Endothelial cell of umbilical vein (primary cell): Measurements from ENCODE around the gene C1QL3. TPM values are rescaled to one million over a fixed set of nuclear protein-coding genes. Genes with fewer than 3 reads are reported as not detected.

ENCODE experiments used
- BruUV-seq: library from RNA; stranded (reverse); fragments of 400-500 nt; replicated peaks from 2 replicates; lab custom pipeline; 2021; lab: Mats Ljungman, UMichigan
- CTCF ChIA-PET: fragments of 300-600, 350-600 bp; sonication (Branson Sonifier 250); formaldehyde crosslinking; loops from one replicate; lab custom pipeline; 2021; ENCODE audit warnings: antibody characterized with exemption, inconsistent platforms; lab: Charles Lee
- POLR2A ChIA-PET: fragments of 300-600, 350-600 bp; sonication (Branson Sonifier 250); formaldehyde crosslinking; loops from one replicate; lab custom pipeline; 2021; ENCODE audit warnings: antibody characterized with exemption, inconsistent platforms; lab: Charles Lee
- DNase-seq: peaks from one replicate; pipeline ENCODE4 v3.0.0-alpha.2; 2011; ENCODE audit warnings: low read depth, low spot score
- FAIRE-seq: peaks from 2 replicates; lab custom pipeline; 2011; peaks lifted over from hg19 to GRCh38; lab: Jason Lieb, UNC
- H2AFZ ChIP-seq: 2 replicates; pipeline ENCODE4 v1.6.0; 2012; ENCODE audit warnings: low read depth, low read length, control low read depth, inconsistent platforms
- H3K27ac ChIP-seq: 2 replicates; pipeline ENCODE4 v1.5.1; 2011; ENCODE audit warnings: low read depth, mild to moderate bottlenecking, control low read depth, low read length, moderate library complexity; ENCODE audit not compliant: insufficient read depth
- H3K27me3 ChIP-seq, 2 experiments: 2 replicates each; pipeline versions ENCODE4 v1.6.0 to v1.6.1; 2011; ENCODE audit warnings: low read length in 2 of 2, mixed read lengths in 1 of 2; ENCODE audit not compliant: control insufficient read depth in 2 of 2, insufficient read depth in 2 of 2
- H3K36me3 ChIP-seq, 2 experiments: 2 replicates in 1 of 2; 3 replicates in 1 of 2; pipeline ENCODE4 v1.5.1; 2011; ENCODE audit warnings: low read length in 2 of 2, mild to moderate bottlenecking in 1 of 2, moderate library complexity in 1 of 2; ENCODE audit not compliant: control insufficient read depth in 2 of 2, insufficient read depth in 2 of 2; ENCODE audit errors: extremely low read depth in 1 of 2
- H3K4me1 ChIP-seq: 3 replicates; pipeline ENCODE4 v1.5.1; 2011; ENCODE audit warnings: mild to moderate bottlenecking, low read length; ENCODE audit not compliant: control insufficient read depth, insufficient read depth; ENCODE audit errors: extremely low read depth
- H3K4me2 ChIP-seq: 2 replicates; pipeline ENCODE4 v1.6.1; 2011; ENCODE audit warnings: low read length, control low read depth, mixed read lengths; ENCODE audit not compliant: insufficient read depth
- H3K4me3 ChIP-seq, 3 experiments: fragments of 200-600 bp in 1 of 3; sonication (generic), shearing (Covaris generic) in 1 of 3; replicated peaks in 1 of 3; 2 replicates each; pipeline ENCODE4 v1.5.1; 2011 to 2016; ENCODE audit warnings: control low read depth in 3 of 3, low read length in 3 of 3, mild to moderate bottlenecking in 2 of 3, inconsistent platforms in 1 of 3, low read depth in 1 of 3, moderate library complexity in 1 of 3; ENCODE audit not compliant: insufficient read depth in 1 of 3
- H3K79me2 ChIP-seq: 2 replicates; pipeline ENCODE4 v1.6.0; 2012; ENCODE audit warnings: low read length, inconsistent platforms; ENCODE audit not compliant: control insufficient read depth, insufficient read depth
- H3K9ac ChIP-seq: replicated peaks from 2 replicates; pipeline ENCODE3; 2011; ENCODE audit warnings: low read length, control low read depth; ENCODE audit not compliant: insufficient read depth; ENCODE audit errors: extremely low read depth
- H3K9me1 ChIP-seq: replicated peaks from 3 replicates; pipeline ENCODE4 v1.6.0; 2011; ENCODE audit warnings: mild to moderate bottlenecking, low read length; ENCODE audit not compliant: control insufficient read depth, insufficient read depth; ENCODE audit errors: extremely low read depth
- H3K9me3 ChIP-seq: replicated peaks from 2 replicates; pipeline ENCODE4 v1.5.1; 2012; ENCODE audit warnings: low read length, inconsistent platforms; ENCODE audit not compliant: control insufficient read depth, insufficient read depth
- H4K20me1 ChIP-seq: replicated peaks from 2 replicates; pipeline ENCODE3; 2011; ENCODE audit warnings: mild to moderate bottlenecking, low read length; ENCODE audit not compliant: control insufficient read depth, insufficient read depth; ENCODE audit errors: extremely low read depth
- EZH2 ChIP-seq: IDR thresholded peaks from 2 replicates; pipeline ENCODE4 v1.6.1; 2012; ENCODE audit warnings: borderline replicate concordance, low read depth, mild to moderate bottlenecking, moderate library complexity, low read length, inconsistent platforms; ENCODE audit not compliant: severe bottlenecking
- FOS ChIP-seq: IDR thresholded peaks from 2 replicates; pipeline ENCODE4 v1.6.1; 2011; ENCODE audit warnings: mild to moderate bottlenecking, low read length, moderate library complexity, borderline replicate concordance; ENCODE audit not compliant: insufficient read depth
- GATA2 ChIP-seq: IDR thresholded peaks from 2 replicates; pipeline ENCODE4 v1.7.0; 2011; ENCODE audit warnings: low read depth, mild to moderate bottlenecking, moderate library complexity, mixed read lengths, low read length; ENCODE audit not compliant: insufficient read length, insufficient read depth
- JUN ChIP-seq: IDR thresholded peaks from 2 replicates; pipeline ENCODE4 v1.6.1; 2011; ENCODE audit warnings: borderline replicate concordance, low read depth; ENCODE audit not compliant: insufficient read length, insufficient read depth
- MYC ChIP-seq: IDR thresholded peaks from one replicate; pipeline ENCODE4 v1.6.1; 2011; ENCODE audit warnings: mild to moderate bottlenecking, low read depth, low read length
- POLR2A ChIP-seq: IDR thresholded peaks from 2 replicates; pipeline ENCODE4 v1.6.1; 2012; ENCODE audit warnings: low read depth, mild to moderate bottlenecking, control low read depth, low read length
- POLR2AphosphoS5 ChIP-seq: IDR thresholded peaks from 2 replicates; pipeline ENCODE4 v1.6.1; 2012; ENCODE audit warnings: low read depth, mild to moderate bottlenecking, control low read depth, low read length, moderate library complexity; ENCODE audit not compliant: insufficient read depth
- dilution Hi-C: fragments of 300-500 bp; cut with MboI; formaldehyde crosslinking; loops from one replicate; pipeline ENCODE4 v1.15.0; 2019; ENCODE audit warnings: low sequenced_read_pairs; ENCODE audit not compliant: extremely low pct_ligation_motif_present
- intact Hi-C: fragments of 100-400 bp; cut with micrococcal nuclease; formaldehyde crosslinking; loops from one replicate; pipeline ENCODE4 v1.10.0; 2022
- polyA plus RNA-seq, 4 experiments: library from polyadenylated mRNA; depleted of rRNA in 3 of 4; stranded (reverse) in 3 of 4; unstranded in 1 of 4; fragments of >200 nt; gene quantifications; 2 replicates each; pipeline versions ENCODE4 v1.2.1 to v1.2.3, GENCODE V29; 2011 to 2012; ENCODE audit warnings: missing spikeins in 1 of 4
- total RNA-seq: library from RNA; stranded (reverse); gene quantifications from 2 replicates; pipeline ENCODE4 v1.2.3, GENCODE V29; 2021
- TF ChIP-seq, protein P1 (sequence below), 2 donors: IDR thresholded peaks; 1 replicate in 1 of 2; 2 replicates in 1 of 2; pipeline ENCODE4 v1.5.1; 2011; ENCODE audit warnings: low read length in 2 of 2, mild to moderate bottlenecking in 2 of 2, moderate library complexity in 2 of 2, control low read depth in 1 of 2, inconsistent platforms in 1 of 2, low read depth in 1 of 2; ENCODE audit not compliant: insufficient read depth in 1 of 2; ENCODE audit errors: extremely low read depth in 1 of 2
- TF ChIP-seq, protein P2 (sequence below): IDR thresholded peaks from 2 replicates; pipeline ENCODE4 v1.6.1; 2011; ENCODE audit not compliant: insufficient read depth, insufficient read length

C1QL3 gene
- total and polyA plus RNA-seq, 2 donors (not counting 3 experiments of a cell fraction or from before 2014, with no cell fraction given): not detected

DNA sequence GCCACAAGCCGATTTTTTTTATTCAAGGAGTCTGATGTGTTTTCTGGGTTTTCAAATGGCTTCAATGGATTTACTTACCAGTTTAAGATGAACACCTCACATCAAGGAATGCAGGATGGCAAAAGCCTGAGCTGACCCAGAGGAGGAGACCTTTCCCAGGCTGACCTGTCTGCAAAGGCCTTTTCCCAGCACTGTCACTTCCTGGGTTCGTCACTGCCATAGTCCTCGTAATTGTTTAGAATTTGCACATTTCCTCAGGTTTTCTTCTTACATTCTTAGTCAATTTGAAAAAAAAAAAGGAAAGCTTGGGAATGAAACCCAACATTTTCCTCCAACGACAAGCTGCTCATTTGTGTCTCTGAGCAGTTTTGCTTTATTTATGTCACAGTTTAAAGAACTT, 42.9 kb downstream of the C1QL3 start:
- Histone ChIP-seq H2AFZ (no peak overlapping the region), H3K4me1 (no peaks in the 10 kb centered on the region), H3K27ac (no peak overlapping the region), H4K20me1 (no peaks in the 10 kb centered on the region), H3K4me2 (no peak overlapping the region), H3K9me3 (no peaks in the 10 kb centered on the region), H3K4me3 (no peak overlapping the region), H3K36me3 (no peaks in the 10 kb centered on the region), H3K79me2 (no peaks in the 10 kb centered on the region), H3K9me1 (no peaks in the 10 kb centered on the region), H3K27me3 (peaks cover 0 to 1% of the 10 kb centered on the region in 2 experiments), H3K9ac (no peak overlapping the region)
- no peak for FAIRE-seq
- POLR2A ChIA-PET: no interaction called here
- CTCF ChIA-PET: interaction anchor here (0.6 kb wide), 1 partner anchor 31 kb away, joined by 3 read pairs; no protein-coding TSS in a partner anchor
- intact Hi-C loops: no loop called here
- dilution Hi-C loops: no loop called here
- TF ChIP-seq POLR2AphosphoS5 (no peak), FOS (no peak), EZH2 (no peak), MYC (no peak), GATA2 (no peak), POLR2A (no peak), JUN (no peak)
- TF ChIP-seq, protein P1, sequence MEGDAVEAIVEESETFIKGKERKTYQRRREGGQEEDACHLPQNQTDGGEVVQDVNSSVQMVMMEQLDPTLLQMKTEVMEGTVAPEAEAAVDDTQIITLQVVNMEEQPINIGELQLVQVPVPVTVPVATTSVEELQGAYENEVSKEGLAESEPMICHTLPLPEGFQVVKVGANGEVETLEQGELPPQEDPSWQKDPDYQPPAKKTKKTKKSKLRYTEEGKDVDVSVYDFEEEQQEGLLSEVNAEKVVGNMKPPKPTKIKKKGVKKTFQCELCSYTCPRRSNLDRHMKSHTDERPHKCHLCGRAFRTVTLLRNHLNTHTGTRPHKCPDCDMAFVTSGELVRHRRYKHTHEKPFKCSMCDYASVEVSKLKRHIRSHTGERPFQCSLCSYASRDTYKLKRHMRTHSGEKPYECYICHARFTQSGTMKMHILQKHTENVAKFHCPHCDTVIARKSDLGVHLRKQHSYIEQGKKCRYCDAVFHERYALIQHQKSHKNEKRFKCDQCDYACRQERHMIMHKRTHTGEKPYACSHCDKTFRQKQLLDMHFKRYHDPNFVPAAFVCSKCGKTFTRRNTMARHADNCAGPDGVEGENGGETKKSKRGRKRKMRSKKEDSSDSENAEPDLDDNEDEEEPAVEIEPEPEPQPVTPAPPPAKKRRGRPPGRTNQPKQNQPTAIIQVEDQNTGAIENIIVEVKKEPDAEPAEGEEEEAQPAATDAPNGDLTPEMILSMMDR (IDR thresholded peaks at IDR 0.05; ENCODE audit: extremely low read depth in 1 of 2, insufficient read depth in 1 of 2, low read depth in 1 of 2, low read length in 2 of 2): no peak
- TF ChIP-seq, protein P2, sequence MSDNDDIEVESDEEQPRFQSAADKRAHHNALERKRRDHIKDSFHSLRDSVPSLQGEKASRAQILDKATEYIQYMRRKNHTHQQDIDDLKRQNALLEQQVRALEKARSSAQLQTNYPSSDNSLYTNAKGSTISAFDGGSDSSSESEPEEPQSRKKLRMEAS: no peak
- BruUV-seq: no TSS peak
- no peak for DNase-seq
